HG02623 (cell line): ENCODE measurements around the gene PAPPA.

Experiments
- ATAC-seq: cut with Tn5 transposase; IDR thresholded peaks from one replicate; pipeline ENCODE4 v1.9.1; 2021; ENCODE audit warnings: moderate library complexity; ENCODE audit not compliant: unreplicated experiment

PAPPA gene

GRCh38 chr9:116406469-116406868 lies 252.9 kb downstream of the PAPPA start:
- no peak for ATAC-seq

GRCh38 chr9:116409129-116409528 lies 255.5 kb downstream of the PAPPA start:
- ATAC-seq: no peak

GRCh38 chr9:116409638-116410037 lies 256.0 kb downstream of the PAPPA start:
- ATAC-seq: no peak

GRCh38 chr9:116411506-116411905 lies 257.9 kb downstream of the PAPPA start:
- ATAC-seq: no peak

- ATAC-seq: no peak
Measured at GRCh38 chr9:116414374-116414773, 260.8 kb downstream of the PAPPA start.

DNA sequence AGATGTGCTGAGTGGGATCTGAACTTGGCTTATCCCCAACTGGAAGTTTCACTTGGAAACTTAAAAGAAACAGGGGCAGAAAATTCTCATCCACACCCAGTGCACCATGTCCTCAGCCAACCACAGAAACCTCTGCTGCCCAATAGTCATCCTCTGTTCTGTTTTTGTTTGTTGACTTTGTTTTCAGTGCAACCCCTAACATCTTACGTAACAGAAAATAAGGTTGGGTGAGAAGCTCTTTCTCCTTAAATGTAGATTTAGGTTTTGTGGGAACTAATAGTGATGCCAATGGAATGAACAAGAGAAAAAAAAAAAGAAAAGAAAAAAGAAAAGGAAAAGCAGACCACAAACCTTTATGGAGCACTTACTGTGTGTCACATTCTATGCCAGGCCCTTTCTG lies 262.8 kb downstream of the PAPPA start:
- ATAC-seq: no peak

- no peak for ATAC-seq
Measured at GRCh38 chr9:116417464-116417863, 263.9 kb downstream of the PAPPA start.

DNA sequence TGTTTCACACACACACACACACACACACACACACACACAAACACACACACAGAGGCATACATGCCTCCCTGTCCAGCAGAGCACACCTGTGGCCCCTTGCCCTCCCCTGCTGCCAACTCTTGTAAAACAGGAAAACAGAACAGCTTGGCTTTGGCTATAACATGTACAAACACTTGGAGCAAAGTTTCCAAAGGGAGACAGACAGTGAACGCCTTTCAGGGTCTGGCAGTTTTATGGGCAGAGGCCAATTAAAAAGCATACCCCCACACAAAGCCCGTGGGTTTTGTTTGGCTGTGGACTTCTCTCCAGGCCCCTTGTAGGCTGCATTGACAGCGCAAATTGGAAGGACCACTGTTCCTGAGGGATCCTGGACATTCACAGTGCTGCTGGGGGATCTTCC lies 265.6 kb downstream of the PAPPA start:
- ATAC-seq: no peak

DNA sequence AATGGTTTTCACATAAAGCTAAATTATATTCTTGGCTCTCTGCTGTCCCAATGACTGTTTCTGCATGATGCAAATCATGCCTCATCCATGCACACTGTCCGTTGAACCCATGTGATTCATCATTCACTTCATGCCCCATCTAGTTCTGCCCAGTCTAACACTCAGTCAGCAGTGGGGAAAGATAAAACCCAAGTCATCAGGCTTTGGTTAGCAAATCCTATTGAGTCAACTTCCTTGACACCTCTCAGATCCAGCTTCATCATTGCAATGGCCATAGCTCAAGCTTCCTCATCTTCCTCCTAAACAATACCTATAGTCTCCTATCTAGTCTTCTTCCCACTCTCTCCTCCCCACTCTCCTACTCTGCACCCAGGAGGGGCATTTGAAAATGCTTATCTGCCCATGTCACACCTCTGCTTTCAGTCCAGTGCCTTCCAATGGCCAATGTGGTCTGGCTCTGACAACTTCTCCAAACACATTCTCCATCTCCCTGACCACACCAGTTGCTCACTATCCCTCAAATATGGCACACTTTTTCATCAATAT lies 267.5 kb downstream of the PAPPA start:
- ATAC-seq: no peak

- ATAC-seq: no peak
Measured at GRCh38 chr9:116422119-116422979, 268.8 kb downstream of the PAPPA start.

- no peak for ATAC-seq
Measured at GRCh38 chr9:116423149-116423548, 269.6 kb downstream of the PAPPA start.

- no peak for ATAC-seq
Measured at GRCh38 chr9:116425244-116425643, 271.7 kb downstream of the PAPPA start.

DNA sequence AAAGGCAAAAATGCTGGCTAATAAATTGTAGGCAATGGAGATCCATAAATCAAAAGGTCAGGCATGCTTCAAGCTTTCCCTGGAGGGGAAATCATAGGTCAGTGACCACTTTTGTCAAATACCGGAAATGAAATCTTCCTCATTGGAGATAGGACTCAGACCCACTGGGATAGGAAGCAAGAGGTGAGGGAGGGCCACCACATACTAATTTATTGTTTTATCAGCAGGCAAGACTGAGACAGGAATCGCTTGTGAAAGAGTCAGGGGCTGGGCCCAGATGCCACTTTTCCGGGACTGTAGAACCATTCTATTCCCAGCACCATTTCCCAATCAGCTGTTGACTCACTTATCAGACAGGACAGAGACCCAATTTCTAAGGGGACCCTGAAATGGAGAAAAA lies 277.3 kb downstream of the PAPPA start:
- ATAC-seq: no peak

DNA sequence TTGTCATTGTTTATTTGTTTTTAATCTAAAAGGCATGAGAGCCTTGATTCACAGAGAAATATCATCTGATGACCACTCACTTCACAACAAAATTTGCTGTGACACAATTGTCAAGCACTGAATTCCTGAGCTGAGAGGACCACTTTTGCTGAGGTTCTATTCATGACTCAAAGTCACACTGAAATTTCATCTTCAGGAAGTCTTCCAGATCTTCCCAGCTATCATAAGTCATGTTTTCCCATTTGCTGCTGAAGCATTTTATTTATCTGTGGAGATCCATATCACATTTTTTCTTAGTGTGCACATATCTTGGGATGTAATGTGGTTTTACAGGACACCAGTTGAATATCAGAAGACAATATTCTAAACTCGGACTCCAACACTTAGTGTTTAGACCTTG lies 278.5 kb downstream of the PAPPA start:
- no peak for ATAC-seq

DNA sequence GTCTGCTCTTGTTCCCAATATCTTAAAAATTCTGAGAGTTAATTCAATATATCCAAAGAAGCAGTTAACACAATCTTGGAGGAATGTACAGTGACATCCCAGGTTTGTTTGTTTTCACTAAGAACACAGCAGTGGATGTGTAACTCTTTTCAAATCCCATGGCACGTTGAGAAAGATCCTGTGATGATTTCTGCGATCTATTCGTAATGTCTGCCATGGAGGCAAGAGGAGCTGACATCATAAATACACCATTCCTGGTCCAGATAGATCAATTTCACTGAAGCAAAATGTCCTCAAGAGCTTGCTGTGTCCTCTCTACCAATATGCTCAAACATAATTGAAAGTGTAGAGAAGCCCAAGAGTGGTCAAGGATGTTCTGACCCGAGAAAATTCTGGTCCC lies 280.7 kb downstream of the PAPPA start:
- ATAC-seq: no peak

- no peak for ATAC-seq
Measured at GRCh38 chr9:116435706-116436105, 282.1 kb downstream of the PAPPA start.

DNA sequence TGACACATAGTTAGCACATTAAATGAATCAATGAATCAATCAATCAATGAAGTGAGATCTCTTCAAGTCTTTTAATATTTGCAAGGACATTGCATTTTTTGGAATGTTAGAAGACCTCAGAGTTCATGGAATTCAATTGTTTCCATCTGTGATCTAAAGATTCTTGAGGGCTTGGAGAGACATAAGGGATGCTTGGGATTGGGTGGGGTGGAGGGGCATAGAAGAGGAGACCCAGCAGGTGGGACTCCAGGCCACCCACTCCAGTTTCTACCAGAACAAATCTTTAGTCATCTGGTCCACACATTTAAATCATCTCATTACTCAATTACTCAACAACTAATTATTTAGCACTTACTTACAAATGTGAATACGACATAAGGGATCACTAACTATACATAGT lies 282.5 kb downstream of the PAPPA start:
- no peak for ATAC-seq

DNA sequence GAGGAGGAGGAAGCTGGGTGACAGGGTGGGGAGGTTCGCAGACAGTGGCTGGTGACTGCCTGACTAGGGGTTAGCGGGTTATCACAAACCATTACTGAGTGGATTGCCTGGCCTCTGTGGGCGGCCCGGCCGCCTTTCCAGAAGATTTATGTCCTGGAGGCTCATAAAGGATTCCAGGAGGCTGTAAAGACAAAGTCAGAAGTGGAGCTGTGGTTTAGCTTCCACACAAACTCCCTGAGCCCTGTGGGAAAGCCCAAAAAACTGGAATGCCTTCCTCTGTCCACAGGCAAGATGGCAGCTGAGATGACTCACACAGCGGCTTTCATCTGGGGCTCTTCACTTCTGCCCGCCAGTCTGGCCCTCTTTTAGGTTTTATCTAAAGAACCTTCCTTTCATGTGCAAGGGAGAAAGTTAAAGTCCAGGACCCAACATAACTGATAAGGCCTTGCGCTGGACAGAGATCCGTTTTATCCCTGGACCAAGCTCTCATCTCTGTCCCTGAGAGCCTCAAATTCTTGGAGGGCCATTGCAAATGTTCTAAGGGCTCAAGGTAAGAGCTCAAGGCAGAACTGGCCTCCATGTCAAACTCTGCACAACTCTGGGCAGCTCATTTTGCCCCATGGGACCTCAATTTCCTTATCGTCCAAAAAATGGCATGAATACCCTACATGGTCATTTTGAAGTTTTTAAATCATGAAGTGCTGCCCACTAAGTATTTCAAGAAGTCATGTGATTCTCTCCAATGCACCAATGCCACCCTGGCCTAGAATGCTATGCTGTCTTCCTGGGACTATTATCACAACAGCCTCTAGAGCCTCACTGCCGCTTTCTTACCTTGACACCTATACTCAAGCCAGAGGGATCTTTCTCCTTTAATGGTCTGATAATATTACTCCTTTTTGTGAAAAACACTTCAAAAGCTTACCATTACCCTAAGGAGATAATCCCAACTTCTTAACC lies 284.1 kb downstream of the PAPPA start:
- ATAC-seq: no peak

DNA sequence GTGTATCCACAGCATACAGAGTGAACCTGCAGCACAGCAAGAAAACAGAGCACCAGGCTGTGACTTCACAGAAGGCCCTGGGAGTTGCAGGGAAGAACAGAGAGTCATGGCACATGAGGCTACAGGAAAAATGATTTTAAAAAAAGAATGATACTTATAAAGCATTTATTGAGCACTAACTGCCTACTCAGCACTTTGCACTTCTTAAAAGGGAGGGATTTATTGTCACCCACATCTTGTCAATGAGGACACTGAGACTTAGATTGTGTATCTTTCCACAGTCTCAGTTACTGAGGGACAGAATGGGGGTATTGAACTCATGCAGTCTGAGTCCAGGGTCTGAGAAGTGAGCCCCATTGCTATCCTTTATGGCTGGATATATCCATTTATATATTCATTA lies 288.9 kb downstream of the PAPPA start:
- no peak for ATAC-seq

DNA sequence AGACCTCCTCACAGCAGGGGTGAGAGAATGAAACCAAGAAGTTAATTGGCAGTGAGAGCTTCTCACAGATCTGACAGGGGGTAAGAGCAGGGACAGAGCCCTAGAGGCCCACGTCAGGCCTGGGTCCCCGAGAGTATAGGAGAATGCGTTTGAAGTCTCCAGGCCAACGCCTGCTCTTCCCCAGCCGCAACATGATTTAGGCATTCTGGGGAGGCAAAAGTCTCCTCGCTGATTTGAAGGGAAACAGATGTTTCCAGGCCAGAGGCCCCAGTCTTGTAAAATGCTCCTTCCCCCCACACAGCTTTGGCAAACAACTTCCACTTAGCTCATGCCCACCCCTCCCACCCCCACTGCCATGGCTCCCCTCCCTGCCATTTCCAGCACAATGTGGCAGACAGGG lies 294.3 kb downstream of the PAPPA start:
- ATAC-seq: no peak

DNA sequence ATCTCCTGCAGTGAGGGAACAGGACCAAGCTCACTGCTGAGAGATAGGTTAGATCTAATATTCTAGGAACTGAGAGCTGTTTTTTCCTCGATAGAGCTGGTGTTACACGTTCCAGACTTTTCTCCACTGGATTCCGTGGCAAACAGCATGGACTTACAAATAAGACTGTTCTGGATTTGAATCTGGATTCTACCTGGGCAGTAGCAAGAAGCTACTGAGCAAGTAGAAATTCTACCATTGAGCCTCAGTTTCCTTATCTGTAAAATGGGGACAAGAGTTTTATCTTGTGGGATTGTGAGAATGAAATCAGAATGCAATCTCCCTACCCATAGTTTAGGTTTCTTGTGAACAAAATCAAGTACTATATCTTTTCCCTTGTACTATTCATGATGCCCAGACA lies 294.8 kb downstream of the PAPPA start:
- no peak for ATAC-seq

- ATAC-seq: no peak
Measured at GRCh38 chr9:116449949-116450348, 296.4 kb downstream of the PAPPA start.
